AG04449 (cell line): ENCODE measurements around the gene LRP1B.

Experiments
- CTCF ChIA-PET: fragments of 350-600 bp; formaldehyde crosslinking; extraction: SDS; loops from one replicate; lab custom pipeline; 2021; ENCODE audit warnings: antibody characterized with exemption; lab: Yijun Ruan, JAX
- POLR2A ChIA-PET: fragments of 400-600, 350-600 bp; formaldehyde crosslinking; extraction: SDS; loops from one replicate; lab custom pipeline; 2020; ENCODE audit warnings: antibody characterized with exemption, inconsistent platforms; lab: Yijun Ruan, JAX
- DNase-seq: peaks from one replicate; pipeline ENCODE4 v3.0.0-alpha.2; 2010; ENCODE audit warnings: low read depth, low spot score
- H3K4me3 ChIP-seq: 2 replicates; pipeline ENCODE4 v1.5.1; 2011; ENCODE audit warnings: low read depth, mild to moderate bottlenecking, control low read depth, low read length
- CTCF ChIP-seq: IDR thresholded peaks from one replicate; pipeline ENCODE4 v1.5.1; 2011; ENCODE audit warnings: mild to moderate bottlenecking, moderate library complexity, low read length, control low read depth, inconsistent platforms; ENCODE audit not compliant: insufficient read depth; ENCODE audit errors: missing control alignments

LRP1B gene

DNA sequence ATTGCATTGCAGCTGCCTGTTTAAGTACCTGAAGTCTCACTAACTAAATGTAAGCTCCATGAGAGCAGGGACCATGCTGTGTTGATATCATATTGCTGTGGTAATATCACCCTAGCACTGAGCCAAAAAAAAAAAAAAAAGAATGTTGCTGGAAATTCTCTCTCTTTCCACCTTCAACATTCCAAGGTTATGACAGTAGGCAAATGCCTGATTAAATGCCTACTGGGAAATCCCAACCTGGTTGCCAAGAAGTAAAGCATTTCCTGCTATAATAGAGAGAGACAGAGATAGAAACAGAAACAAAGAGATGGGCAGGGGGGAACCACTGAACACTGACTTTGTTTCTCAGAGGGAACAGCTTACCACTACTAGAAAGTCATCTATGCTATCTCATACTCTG, 1604.2 kb downstream of the LRP1B start:
- ChIA-PET POLR2A (no interaction called here), CTCF (no interaction called here)
- TF ChIP-seq CTCF, result no peak
- H3K4me3 ChIP-seq, result no peak overlapping the region
- no peak for DNase-seq

DNA sequence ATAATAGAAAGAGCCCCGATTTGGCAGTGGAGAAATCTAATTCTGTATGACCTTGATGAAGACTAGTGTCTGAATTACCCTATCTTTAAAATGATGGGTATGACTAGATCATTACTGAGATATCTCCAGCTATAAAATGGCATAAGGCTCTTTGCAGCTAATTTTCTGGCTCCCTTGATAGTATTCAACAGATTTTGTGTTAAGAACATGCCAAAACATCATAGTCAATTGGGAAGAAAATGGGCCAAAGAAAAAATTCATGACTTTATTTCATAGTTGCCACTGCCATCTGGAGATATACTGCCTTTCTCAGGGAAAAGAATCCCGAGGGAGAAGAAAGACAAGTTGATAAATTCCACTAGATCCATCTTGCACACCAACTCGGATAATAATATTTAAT, 1618.7 kb downstream of the LRP1B start:
- no peak overlapping the region for H3K4me3 ChIP-seq
- CTCF ChIA-PET, result no interaction called here
- TF ChIP-seq CTCF, result no peak
- no peak for DNase-seq
- POLR2A ChIA-PET, result no interaction called here

DNA sequence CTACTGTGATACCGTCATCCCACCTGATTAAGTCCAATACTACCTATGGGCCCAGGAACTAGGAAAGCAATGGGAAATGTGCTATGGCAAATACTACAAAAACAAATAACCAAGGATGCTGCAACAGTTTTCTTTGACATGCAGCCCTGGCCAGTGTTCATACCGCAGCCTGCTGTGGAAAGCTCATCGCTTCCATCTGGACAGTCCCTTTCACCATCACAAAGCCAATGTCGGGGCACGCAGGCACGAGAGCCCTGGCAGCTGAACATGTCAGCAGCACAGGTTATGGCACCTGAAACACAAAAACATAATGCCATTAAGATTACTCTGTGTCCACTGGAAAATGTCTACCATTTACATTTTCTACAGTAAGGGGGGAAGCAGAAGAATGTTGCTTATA, 1621.1 kb downstream of the LRP1B start:
- CTCF ChIA-PET, result no interaction called here
- no peak for DNase-seq
- POLR2A ChIA-PET, result no interaction called here
- no peak overlapping the region for H3K4me3 ChIP-seq
- TF ChIP-seq CTCF, result no peak

DNA sequence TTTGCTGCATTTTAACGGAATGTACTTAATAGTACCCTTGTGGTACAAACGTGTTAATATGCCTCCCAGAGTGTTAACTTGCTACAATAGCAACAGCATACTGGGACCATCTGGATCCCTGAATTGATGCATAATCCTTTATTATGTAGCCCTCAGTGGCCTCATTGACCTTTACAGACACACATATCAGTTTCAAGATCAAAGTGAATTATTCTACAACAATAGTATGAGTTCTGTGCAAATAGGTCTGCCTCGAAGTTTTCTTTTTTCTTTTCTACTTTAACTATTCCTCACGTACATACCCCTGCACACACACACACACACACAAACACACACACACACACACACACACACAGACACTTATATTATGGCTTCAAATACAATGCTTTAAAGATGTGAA, 1622.1 kb downstream of the LRP1B start:
- H3K4me3 ChIP-seq, result no peak overlapping the region
- CTCF ChIA-PET, result no interaction called here
- POLR2A ChIA-PET, result no interaction called here
- no peak for TF ChIP-seq CTCF
- DNase-seq, result no peak

GRCh38 chr2:140506606-140507005, 1624.2 kb downstream of the LRP1B start:
- TF ChIP-seq CTCF, result no peak
- POLR2A ChIA-PET, result no interaction called here
- peak; percentile 59 for DNase-seq
- H3K4me3 ChIP-seq, result no peak overlapping the region
- CTCF ChIA-PET, result no interaction called here

DNA sequence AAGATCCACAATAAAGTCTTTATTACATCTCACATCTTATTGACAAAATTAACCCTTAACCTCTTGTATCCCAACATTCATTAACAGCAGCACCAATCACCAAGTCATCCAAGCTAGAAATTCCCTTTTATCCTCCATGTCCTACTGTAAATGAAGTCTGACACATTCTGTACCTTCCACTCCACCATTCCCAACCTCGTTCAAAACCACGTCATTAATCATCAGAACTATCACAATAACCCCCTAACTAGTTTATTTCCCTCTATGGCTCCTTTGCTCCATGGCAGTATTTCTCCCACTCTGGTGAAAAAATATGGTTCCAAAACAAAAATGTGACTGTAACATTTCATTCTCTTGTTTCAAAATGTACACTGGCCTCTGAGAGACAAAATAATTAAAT, 1626.2 kb downstream of the LRP1B start:
- DNase-seq, result no peak
- POLR2A ChIA-PET, result no interaction called here
- TF ChIP-seq CTCF, result no peak
- no peak overlapping the region for H3K4me3 ChIP-seq
- CTCF ChIA-PET, result no interaction called here
